D341Med (cell line): ENCODE data around the gene ANKRD18B.
"Not testable (repeated sequence)": the region's sequence is repeated elsewhere in the genome, so short reads cannot be mapped to it uniquely, and the experiment has no call there.

Experiments used
- DNase-seq: peaks from one replicate; pipeline ENCODE4 v3.0.0; 2012; ENCODE audit warnings: low spot score

ANKRD18B gene

DNA sequence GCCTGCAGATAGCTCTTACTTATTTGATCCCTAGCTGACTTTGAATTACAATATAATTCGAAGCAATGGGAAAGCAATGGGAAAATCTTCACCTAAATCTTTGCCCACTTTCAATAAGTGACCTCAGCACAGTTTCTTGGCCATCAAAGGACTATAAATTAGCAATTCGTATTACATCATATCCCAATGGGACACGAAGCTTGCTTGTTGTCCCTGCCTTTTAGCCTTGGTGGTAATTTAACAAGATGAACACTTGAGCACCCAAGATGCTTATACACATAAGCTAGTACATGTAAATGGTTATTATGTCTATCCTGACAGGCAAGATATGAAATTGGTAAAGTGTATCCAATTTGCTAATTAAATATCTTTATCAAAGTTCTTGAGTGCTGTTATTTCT, 9.9 kb downstream of the ANKRD18B start:
- DNase-seq = not testable (repeated sequence)

DNA sequence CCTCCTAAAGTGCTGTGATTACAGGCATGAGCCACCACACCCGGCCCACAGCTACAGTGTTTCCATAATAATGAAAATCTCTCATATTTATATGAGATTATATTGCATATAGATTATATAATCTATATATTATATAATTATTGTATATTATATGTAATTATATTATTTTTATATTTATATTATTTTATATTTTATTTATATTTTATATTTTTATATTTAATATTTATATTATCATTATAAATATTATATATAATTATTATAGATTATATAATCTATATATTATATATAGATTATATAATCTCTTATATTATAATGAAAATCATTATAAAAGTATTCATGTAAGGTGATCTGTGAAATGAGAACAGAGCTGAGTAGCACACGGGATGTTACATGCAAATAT, 11.5 kb downstream of the ANKRD18B start:
- no peak for DNase-seq

DNA sequence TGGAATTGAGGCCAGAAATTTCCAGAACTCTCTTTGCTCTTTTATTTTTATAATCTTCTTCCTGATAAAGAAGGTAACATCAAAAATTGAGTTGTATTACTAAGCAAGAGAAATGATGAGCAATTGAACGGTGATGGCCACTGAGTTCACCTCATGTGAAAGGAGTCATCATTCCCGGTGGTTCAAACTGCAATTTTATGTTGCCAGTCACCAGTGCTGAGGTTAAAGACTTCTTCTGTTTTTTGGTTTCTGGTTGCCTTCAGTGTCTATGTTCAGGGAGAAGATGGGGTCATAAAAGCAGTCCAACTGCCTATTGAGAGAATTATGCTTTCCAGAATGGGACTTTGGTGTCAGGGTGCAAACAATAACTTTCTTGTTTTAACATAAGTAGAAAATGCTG, 19.4 kb downstream of the ANKRD18B start:
- DNase-seq = not testable (repeated sequence)

DNA sequence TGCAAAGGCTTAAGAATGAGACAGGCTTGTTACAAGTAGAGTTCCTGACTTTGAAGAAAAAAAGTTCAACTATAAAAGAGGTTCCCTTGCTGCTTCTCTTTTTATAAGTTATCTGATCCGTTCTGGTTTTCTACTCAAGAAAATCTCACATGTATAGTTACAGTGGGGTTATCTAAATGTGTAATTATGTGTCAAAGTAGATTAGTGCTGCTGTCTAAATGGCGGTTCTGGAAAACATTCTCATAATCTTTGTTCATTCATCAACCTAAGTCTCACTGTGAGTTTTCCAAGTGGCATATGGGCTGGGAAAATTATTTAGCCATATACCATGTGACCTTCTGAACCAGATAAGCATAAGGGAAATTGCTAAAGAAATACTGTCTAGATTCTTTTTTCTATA, 21.7 kb downstream of the ANKRD18B start:
- DNase-seq = not testable (repeated sequence)

DNA sequence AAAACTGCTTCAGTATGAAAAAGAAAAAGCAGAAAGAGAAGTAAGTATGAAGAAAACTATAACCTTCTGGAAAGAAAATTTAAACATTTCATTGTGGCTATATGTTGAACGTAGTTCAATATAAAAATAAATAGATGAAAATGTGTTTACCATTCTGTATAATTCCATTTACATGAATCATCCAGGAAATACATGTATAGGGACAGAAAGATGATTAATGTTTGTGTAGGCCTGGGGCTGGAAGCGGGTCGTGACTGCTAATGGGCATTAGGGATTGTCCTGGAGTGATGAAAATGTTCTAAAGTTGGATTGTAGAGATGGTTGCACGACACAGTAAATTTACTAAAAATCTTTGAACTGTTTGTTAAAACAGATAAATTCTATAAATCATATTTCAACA, 24.8 kb downstream of the ANKRD18B start:
- DNase-seq = not testable (repeated sequence)

DNA sequence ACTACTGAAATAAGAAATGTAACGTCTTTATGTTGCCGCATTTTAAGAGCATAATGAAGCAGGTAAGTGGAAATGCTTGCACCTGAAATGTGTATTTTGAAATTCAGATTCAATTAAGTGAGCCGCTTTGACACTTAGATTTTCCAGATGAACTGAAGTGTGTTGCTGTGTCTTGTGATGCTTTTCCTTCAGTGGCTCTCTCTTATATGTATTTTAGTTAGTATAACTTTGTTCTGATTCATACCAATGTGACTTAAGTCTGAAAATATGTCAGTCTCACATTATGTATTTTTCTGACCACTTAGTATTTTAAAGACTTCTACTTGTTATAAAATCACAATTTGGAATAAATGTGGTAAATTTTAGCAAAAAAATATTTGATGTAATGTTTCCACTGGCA, 25.4 kb downstream of the ANKRD18B start:
- not testable (repeated sequence) for DNase-seq

DNA sequence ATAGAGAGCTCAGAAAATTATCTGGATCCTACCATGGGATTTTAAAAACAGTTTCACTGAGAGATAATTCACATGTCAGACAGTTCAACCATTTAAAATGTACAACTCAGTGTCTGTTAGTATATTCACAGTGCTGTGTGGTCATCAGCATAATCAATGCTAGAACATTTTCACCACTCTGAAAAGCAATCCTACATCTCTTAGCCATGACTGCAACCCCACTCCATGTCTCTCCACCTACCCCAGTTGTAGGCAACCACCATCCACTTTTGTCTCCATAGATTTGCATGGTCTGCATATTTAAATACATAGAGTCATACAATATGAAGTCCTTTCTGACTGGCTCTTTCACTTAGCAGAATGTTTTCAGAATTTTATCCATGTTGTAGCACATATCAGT, 27.1 kb downstream of the ANKRD18B start:
- not testable (repeated sequence) for DNase-seq

DNA sequence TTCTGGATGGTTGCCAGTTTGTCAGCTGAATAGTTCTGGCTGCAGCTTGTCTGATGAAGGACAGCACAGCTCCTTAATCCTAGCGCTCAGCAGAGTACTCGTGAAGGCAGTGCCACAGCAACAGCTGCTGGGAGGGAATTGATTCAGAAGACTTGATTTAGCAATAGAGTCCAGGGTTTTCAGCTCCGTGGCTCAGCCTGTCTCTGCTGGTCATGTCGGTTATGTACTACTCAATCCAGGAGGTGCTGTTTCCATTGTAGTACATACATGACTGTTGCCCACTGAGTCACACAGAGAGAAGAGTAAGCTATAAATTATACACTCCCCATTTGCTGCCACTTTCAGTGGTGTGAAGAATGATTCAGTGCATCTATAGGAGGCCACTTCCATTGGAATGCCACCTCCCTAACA, 28.3 kb downstream of the ANKRD18B start:
- not testable (repeated sequence) for DNase-seq

DNA sequence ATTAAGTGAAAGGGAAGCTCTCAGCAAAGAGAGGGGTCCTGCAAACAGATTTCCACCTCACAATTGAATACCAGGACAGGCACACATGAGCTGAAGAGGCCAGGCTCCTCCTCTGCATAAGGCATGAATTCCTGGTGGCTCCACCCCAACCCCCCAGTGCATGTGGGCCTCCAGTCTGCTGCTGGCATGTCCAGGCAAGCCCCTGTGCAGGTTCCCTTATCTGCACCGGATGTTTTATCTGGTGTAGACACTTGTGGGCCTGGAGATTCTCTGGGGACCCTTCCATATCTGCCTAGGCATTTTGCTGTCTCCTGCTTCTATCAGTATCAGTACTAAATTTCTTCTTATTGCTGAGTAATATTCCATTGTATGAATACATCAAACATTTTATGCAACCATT, 36.2 kb downstream of the ANKRD18B start:
- not testable (repeated sequence) for DNase-seq

DNA sequence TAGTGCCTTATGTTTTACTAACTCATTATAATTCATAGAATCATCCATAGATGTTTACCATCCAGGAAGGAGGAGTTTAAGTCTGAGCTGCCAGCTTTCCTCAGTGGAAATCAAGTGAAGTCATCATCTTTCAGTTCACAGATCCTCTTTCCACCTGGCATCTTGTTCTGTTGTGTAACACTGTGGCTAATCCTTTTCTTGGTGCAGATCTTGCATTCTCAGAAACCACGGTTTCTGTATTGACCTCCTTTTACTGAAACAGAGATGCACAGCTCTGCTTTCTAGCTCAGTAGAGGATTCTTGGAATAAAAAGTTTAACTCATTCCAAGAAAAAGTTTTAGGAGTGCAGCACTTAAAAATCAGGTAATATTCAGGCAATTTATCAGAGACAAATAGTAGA, 38.1 kb downstream of the ANKRD18B start:
- not testable (repeated sequence) for DNase-seq

DNA sequence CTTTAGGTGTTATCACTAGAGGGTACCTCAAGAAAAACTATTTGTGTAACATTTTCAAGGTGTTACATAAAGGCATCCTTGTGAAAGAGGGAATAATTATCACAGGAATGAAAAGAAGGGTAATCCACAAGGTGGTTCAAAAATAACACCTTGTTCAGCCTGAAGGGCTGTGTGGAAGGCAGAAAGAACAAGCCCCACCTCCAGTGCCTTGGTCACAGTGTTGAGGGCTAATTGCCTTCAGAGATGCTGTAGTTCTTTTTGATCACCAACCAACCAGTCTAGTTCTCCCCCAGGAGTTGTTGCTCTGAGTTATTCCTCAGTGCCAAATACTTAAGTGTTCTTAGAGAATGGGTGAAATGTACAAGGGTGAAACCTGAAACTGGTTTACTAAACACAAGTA, 43.7 kb downstream of the ANKRD18B start:
- not testable (repeated sequence) for DNase-seq

DNA sequence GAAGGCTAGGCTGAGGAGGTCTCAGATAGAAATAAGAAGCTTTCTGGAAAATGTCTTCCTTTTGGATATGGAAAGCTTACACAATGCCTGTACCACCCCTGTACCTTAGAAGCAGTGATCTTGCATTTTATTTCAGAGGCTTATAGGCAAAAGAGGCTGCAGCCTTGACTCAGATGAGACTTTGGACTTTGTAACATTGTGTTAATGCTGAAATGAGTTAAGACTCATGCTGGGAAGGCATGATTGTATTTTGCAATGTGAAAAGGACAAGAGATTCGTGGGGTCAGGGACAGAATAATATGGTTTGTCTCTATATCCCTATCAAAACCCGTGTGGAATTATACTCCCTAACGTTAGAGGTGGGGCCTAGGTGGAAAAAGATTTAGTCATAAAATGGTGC, 53.7 kb downstream of the ANKRD18B start:
- not testable (repeated sequence) for DNase-seq

DNA sequence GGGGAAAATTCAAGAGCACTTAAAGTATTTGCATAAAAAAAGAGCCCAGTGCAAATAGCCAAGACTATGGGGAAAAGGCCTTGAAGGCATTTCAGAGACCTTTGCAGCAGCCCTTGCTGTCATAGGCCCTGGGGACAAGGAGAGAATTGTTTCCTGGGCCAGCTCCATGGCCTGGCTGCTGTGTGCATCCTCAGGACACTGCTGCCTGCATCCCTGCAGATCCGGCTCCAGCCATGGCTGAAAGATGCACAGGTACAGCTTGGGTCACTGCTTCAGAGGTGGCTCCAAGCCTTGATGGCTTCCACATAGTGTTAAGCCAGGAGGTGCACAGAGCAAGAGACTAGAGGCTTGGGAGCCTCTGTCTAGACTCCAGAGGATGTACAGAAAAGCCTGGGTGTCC, 55.9 kb downstream of the ANKRD18B start:
- DNase-seq = not testable (repeated sequence)

DNA sequence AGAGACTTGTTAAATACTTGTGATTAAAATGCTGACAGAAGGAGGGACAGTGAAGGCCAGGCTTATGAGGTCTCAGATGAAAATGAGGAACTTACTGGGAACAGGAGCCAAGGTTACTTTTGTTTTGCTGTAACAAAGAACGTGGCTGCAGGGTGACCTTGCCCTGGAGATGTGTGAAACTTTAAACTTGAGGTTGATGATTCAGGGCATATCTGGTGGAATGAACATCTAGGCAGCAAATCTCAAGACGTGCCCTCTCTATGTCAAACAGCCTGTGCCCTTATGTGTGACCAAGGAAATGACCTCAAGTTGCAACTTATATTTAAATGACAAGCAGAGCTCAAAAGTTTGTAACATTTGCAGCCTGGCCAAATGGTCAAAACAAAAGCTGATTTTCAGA, 58.6 kb downstream of the ANKRD18B start:
- DNase-seq = not testable (repeated sequence)

DNA sequence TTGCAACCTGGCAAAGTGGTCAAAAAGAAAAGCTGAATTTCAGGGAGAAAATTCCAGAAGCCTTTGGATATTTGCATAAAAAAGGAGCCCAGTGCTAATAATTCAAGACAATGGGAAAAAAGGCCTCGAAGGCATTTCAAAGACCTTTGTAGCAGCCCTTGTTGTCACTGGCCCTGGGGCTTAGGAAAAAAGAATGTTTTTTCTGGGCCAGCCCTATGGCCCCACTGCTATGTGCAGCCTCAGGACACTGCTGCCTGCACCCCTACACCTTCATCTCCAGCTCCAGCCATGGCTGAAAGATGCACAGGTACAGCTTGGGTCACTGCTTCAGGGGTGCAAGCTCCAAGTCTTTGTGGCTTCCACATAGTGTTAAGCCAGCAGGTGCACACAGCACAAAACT, 62.1 kb downstream of the ANKRD18B start:
- DNase-seq = not testable (repeated sequence)

DNA sequence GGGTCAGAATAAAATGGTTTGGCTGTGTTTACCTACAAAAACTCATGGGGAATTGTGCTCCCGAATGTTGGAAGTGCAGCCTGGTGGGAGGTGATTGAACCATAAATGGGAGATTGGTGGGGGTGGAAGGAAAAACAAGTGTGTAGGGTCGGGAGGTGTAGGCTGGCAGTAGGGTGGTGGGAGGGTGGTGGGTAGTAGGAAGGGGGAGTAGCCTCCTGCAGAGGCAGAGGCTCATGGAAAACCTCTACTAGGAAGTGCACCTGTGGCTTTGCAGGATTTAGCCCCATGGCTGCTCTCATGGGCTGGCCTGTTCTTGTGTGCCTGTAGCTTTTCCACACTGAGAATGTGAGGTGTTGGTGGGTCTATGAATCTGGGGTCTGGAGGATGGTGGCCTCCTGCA, 63.7 kb downstream of the ANKRD18B start:
- not testable (repeated sequence) for DNase-seq

DNA sequence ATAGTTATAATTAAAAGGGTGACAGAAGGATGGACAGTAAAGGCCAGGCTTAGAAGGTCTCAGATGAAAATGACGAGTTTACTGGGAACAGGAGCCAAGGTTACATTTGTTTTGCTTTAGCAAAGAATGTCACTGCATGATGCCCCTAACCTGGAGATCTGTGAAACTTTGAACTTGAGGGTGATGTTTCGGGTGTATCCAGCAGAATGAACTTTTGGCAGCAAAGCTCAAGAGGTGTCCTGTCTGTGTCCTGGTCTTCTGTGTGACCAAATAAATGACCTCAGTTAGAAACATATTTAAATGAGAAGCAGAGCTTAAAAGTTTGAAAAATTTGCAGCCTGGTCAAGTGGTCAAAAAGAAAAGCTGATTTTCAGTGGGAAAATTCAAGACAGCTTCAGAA, 64.8 kb downstream of the ANKRD18B start:
- not testable (repeated sequence) for DNase-seq

DNA sequence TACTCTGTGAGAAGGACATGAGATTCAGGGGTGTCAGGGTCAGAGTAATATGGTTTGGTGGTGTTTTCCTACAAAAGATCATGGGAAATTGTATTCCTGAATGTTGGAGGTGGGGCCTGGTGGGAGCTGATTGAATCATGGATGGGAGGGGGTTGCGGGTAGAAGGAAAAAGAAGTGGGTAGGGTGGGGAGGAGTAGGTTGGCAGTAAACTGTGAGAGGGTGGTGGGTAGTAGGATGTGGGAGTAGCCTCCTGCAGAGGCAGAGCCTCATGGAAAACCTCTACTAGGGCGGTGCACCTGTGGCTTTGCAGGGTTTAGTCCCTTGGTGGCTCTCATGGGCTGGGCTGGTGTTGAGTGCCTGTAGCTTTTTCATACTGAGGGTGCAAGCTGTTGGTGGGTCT, 66.8 kb downstream of the ANKRD18B start:
- DNase-seq = not testable (repeated sequence)

DNA sequence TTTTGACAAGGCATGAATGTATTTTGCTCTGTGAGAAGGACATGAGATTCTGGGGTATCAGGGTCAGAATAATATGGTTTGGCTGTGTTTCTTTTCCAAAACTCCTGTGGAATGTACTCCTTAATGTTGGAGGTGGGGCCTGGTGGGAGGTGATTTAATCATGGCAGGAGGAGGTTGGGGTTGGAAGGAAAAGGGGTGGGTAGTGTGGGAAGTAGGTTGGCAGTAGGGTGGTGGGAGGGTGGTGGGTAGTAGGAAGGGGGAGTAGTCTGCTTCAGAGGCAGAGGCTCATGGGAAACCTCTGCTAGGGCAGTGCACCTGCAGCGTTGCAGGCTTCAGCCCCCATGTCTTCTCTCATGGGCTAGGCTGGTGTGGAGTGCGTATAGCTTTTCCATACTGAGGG, 72.9 kb downstream of the ANKRD18B start:
- DNase-seq = not testable (repeated sequence)

DNA sequence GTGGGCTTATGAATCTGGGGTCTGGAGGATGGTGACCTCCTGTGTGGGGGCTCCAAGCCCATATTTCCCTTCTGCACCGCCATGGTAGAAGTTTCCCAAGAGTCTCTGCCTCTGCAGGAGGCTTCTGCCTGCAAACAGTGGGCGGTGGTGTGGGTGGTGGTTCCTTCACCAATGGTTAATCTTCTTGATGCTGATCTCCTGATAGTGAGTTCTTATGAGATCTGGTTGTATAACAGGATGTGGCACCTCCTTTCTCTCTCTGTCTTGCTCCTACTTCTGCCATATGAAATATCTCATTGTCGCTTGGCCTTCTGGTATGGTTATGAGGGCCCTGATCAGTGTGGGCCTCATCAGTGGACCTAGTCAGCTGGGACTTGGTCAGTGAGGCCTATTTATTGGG, 73.3 kb downstream of the ANKRD18B start:
- DNase-seq = not testable (repeated sequence)

DNA sequence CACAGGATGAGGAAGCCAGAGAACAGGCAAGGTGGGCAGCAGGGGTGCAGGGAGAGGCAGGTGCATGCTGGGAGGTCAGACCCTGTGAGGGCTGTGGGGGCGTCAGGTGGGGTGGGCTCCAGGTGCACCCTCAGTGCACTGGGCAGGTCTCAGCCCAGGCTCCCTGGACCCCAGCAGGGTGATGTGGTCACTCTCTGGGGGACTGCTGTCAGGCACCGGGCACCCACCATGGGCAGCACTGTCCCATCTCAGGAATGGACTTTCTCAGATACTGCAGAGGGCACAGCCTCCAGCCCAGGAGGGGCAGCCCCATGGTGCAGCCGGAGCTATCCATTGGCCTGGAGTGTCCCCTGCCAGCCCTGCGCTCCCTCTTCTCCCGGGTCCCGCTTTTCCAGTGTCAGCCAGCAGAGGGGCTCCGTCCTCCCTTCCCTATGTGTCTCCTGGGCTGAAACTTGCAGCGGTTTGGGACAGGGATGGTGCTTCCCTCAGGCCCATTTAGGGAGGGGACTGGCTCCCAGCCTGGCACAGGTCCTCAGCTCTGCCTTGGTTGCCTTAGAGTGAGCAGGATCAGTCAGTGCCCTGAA, 74.8 kb downstream of the ANKRD18B start:
- not testable (repeated sequence) for DNase-seq

DNA sequence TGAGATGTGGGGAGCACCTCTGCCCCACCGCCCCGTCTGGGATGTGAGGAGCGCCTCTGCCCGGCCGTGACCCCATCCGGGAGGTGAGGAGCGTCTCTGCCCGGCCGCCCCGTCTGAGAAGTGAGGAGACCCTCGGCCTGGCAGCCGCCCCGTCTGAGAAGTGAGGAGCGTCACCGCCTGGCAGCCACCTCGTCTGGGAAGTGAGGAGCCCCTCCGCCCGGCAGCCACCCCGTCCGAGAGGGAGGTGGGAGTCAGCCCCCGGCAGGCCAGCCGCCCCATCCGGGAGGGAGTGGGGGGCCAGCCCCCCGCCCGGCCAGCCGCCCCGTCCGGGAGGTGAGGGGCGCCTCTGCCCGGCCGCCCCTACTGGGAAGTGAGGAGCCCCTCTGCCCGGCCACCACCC, 76.9 kb downstream of the ANKRD18B start:
- DNase-seq = not testable (repeated sequence)

DNA sequence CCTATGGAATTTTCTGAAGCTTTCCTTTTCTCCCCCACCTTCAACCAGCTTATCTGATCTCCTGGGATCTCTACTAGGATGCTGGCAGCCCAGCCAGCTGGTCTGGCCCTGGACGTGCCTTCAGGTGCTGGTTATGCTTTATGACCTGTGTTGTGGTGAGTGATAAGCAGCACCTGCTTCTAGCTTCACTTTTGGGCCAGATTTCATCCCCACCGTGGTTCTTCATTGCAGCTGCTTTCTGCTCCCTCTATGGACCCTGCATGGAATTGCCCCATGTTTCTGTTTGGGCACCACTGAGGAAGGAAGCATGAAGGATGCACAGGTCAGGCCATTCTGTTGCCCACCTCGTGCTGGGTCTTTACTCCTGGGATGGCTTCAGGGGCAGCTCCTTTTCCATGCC, 80.2 kb downstream of the ANKRD18B start:
- DNase-seq = not testable (repeated sequence)

DNA sequence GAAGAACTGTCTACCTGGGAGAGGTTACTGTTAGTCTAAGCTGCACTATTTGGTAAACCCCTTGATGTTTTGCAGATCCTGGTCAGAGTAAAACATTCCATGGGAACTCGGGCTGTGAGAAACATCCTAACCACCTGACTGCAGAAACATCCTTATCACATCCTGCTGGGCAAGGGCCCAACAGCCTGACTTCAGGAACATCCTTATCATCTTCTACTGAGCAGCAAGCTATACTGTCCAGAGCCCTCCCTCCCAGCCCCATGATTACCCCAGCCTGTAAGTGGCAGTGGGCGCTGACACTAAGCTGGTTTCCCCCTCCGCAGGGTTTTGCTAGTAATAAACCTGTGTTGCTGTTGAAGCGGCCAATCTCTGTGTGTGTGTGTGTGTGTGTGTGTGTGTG, 80.9 kb downstream of the ANKRD18B start:
- not testable (repeated sequence) for DNase-seq
